Brain pericyte (primary cell): ENCODE data around the gene POLR3H.

Source experiments
- DNase-seq: peaks from one replicate; pipeline ENCODE4 v3.0.0-alpha.2; 2012; ENCODE audit warnings: low read depth, low spot score

Gene POLR3H

DNA sequence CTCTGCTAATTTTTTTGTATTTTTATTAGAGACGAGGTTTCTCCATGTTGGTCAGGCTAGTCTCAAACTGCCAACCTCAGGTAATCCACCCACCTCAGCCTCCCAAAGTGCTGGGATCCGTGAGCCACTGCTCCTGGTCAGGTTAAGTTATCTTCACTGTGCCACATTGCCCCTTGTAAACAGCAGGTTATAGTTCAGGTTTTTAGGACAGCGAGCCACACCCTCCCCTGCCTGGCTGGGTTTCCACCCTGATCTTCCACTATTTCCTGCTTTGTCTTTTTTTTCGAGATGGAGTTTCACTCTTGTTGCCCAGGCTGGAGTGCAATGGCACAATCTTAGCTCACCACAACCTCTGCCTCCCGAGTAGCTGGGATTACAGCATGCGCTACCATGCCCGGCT is 59.2 kb downstream of the POLR3H start:
- DNase-seq, result no peak

DNA sequence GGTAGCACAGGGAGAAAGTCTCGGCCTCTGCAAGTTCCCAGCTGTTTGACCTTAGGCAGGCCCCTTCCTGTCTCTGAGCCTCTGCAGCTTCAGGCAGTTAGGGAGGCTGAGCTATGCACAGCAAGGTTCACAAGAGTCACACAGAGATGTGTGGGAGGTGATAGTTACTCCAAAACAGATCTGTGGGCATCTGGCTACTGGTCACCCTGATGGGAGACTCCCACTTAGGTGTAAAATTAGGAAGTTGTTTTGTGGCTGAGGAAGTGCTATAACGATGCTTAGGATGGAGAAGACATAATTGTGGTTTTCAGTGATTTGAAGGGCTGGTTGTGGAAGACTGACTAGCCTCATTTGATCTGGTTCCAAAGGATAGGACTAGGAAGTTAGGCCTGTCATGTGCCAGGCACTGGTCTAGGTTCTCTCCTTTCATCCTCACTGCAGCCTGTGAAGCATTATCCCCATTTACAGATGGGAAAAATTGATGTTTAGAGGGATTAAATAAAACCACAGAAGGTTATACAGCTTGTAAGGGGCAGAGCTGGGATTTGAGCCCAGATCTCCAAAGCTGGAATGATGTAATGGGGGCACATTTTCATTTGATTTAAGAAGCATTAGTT is 61.8 kb downstream of the POLR3H start:
- DNase-seq, result no peak

DNA sequence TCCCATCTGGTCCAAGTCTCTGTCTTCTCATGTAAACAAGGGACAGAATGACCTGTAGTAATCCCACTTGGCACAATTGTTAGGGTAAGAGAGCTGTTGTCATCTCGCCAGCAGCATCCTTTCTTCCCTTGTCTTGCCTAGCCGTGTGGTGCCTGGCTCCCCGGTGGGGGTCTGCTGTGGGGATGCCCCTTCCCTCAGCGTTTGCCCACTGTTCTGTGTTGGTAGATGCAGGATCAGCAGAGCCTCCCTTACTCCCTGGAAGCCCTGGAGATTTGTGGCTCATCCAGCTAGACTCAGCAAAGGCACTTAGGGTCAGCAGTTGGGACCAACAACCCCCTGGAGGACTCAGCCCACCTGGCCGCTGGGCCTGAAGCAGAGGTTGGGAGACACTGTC is 62.3 kb downstream of the POLR3H start:
- DNase-seq, result no peak

DNA sequence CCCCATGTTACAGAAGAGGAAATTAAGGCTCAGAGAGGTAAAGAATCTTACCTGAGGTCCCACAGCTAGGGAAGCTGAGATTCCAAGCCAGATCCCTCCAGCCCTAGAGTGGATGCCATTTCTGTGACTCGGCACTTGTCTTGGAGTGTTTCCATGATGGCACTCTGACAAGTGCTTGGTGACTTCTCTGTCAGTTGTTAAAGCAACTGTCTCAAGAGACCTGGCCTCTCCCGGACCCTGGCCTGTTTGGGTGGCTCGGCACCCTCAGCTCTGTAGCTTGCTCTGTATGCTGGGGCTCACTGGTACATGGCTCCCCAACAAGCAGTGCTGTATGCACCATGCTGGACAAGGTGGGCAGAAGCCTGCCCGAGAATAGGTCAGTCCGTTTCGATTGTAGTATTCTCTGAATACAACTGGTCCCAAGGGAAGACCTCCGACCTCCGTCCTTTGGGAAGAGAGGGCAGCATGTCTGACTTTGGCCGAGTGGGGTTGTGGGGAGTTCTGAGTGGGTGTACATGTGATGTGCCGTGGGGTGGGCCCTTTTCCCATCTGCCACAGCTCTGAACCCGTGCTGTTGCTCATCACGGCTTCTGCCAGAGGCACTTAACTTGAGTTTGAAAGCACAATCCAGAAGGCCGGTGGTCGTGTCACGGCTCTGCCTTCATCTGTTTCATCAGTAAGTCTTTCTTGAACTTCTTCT is 63.0 kb downstream of the POLR3H start:
- DNase-seq, result no peak

DNA sequence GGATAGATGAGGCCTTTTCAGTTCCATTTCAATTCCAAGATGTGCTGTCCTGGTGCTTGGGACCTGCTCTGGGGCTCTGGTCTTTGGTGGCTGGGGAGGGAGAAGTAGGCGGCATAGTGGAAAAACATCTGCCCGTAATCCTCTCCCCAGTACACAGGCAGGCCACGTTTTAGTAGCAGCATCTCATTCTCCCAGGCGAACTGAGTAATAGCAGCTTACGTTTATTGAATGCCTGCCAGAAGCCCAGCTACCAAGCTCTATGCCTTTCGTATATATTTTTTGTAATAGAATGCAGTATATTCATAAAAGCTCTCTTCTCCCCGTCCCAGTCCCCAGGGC is 63.9 kb downstream of the POLR3H start:
- DNase-seq, result no peak

DNA sequence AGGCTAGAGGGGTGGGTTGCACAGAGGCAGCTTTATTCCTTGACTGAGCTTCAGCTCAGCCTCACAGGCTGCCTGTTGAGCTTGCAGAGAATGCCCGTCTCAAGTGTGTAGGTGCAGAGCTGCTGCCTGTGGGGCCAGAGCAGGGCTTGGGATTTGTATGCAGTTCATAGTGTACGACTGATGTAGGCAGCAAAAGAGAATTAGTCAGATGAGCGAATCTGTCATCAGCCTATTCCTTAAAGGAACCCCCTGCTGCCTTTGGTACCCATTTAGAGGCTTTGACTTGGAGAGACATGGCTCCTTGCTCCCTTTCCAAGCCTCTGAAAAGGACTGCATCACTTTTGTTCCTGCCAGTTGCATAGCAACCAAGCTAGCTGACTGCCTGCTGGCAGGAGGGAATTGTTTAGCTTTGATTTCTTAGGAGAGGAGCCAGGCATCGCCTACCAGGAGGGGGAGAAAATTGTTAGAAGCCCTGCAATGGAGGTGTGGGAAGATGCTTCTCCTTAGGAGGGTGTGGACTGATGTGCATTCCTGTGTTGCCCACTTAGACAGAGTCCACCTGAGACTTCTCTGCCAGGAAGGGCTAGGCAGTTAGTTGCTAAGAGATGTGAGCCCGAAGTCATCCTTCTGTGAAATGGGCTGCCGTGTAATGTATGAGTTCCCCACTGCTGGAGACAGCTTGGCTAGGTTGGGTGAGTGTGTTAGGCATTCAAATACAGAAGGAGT is 64.4 kb downstream of the POLR3H start:
- no peak for DNase-seq

DNA sequence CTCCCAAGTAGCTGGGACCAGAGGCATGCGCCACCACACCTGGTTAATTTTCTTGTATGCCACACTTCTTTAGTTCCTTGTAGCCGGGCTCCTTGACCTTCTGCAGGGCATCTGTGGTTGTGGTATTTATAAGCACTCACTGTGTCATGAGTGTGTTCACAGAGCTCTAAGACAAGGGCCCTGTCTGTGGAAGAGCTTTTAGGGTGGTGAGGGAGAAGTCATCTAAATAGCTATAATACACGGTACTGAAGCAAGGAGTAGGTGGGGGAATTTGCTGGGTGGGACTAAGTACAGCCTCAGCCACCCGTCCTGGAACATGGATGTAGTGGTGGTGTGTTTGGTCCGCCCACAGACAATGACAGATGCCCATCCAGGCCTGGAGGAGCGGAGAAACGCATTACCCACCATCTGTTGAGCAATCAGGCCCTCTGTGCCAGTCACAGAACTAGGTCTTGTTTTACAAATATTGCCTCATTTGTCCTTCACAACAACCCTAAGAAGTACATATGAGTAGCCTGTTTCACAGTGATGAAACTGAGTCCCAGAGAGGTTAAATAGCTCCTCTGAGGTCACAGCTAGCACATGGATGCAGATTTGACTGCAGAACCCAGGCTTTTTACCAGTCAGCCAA is 65.3 kb downstream of the POLR3H start:
- no peak for DNase-seq

DNA sequence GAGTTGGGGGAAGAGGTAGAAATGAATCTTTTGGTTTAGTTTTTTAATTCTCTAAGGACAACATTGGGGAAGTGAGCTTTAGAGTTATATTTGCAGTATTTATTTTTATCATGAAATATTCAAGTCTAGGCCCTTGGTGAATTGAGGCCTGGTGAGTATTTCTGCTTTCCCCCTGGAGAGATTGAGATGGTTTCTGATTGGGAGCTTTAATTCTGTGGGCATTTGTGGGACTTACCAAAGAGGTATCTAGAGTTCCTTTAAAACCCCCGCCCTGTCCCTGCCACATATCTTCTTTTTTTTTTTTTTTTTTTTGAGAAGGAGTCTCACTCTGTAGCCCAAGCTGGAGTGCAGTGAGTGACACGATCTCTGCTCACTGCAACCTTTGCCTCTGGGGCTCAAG is 65.8 kb downstream of the POLR3H start:
- DNase-seq, result no peak
